Suprapubic skin (tissue), 4 donors: ENCODE data around the gene PLXDC2.

Source experiments
- EP300 ChIP-seq: sonication (generic); formaldehyde crosslinking; IDR thresholded peaks from one replicate; pipeline ENCODE4 v1.6.1; 2017; ENCODE audit warnings: antibody characterized with exemption
- POLR2A ChIP-seq, 2 donors: fragments of 450-650 bp; IDR thresholded peaks; one replicate each; pipeline ENCODE4 v1.6.1; 2017; ENCODE audit warnings: antibody characterized with exemption in 2 of 2, mild to moderate bottlenecking in 2 of 2, moderate library complexity in 2 of 2
- POLR2AphosphoS5 ChIP-seq, 3 donors: sonication (generic); formaldehyde crosslinking; IDR thresholded peaks; one replicate each; pipeline ENCODE4 v1.6.1; 2017; ENCODE audit warnings: antibody characterized with exemption in 3 of 3
- TF ChIP-seq, protein P1 (sequence below), 2 donors: fragments of 200-600 bp in 1 of 2; fragments of 450-650 bp in 1 of 2; sonication (generic) in 1 of 2; IDR thresholded peaks; one replicate each; pipeline ENCODE4 v1.5.1; 2016 to 2019; ENCODE audit warnings: antibody characterized with exemption in 2 of 2, mild to moderate bottlenecking in 1 of 2, moderate library complexity in 1 of 2

DNA sequence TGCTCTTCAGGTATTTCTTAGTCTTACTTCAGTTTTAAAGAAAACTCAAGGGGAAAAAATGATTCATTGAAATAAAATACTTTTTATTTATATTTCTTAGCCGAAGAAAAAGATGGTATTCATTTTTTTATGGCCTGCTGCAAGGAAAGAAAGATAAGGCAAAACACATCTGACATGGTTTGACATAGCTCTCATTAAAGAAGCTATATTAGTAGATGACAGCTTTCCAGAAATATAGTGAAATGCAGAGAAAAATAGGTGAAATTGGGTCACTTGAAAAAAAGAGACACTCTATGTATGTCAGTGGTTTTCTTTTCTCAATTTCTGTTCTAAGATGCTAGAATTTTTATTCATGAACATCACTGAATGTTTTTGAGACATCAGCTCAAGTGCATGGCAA, 438.3 kb downstream of the PLXDC2 start:
- TF ChIP-seq, protein P1, sequence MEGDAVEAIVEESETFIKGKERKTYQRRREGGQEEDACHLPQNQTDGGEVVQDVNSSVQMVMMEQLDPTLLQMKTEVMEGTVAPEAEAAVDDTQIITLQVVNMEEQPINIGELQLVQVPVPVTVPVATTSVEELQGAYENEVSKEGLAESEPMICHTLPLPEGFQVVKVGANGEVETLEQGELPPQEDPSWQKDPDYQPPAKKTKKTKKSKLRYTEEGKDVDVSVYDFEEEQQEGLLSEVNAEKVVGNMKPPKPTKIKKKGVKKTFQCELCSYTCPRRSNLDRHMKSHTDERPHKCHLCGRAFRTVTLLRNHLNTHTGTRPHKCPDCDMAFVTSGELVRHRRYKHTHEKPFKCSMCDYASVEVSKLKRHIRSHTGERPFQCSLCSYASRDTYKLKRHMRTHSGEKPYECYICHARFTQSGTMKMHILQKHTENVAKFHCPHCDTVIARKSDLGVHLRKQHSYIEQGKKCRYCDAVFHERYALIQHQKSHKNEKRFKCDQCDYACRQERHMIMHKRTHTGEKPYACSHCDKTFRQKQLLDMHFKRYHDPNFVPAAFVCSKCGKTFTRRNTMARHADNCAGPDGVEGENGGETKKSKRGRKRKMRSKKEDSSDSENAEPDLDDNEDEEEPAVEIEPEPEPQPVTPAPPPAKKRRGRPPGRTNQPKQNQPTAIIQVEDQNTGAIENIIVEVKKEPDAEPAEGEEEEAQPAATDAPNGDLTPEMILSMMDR (IDR thresholded peaks at IDR 0.05): no peak
- TF ChIP-seq EP300 (no peak), POLR2AphosphoS5 (IDR thresholded peaks at IDR 0.05) (no peak), POLR2A (IDR thresholded peaks at IDR 0.05) (no peak)
